Activated CD4-positive, alpha-beta T cell treated with anti-CD3 and anti-CD28 coated beads for 36 hours (primary cell): ENCODE measurements around the gene TMPRSS11E. TPM values are rescaled to one million over a fixed set of nuclear protein-coding genes. Genes with fewer than 3 reads are reported as not detected.
"Not testable (repeated sequence)": the region's sequence is repeated elsewhere in the genome, so short reads cannot be mapped to it uniquely, and the experiment has no call there.

ENCODE experiments used
- ATAC-seq: fragments of 200-7000 bp; cut with Tn5 transposase; one replicate; pipeline ENCODE4 v1.10.0; 2021; ENCODE audit warnings: mild to moderate bottlenecking, moderate library complexity
- CTCF ChIA-PET: fragments of 350-600 bp; sonication (Branson Sonifier 250); formaldehyde crosslinking; loops from one replicate; lab custom pipeline; 2021; ENCODE audit warnings: antibody characterized with exemption; lab: Charles Lee
- POLR2A ChIA-PET: fragments of 350-600 bp; sonication (Branson Sonifier 250); formaldehyde crosslinking; loops from one replicate; lab custom pipeline; 2021; ENCODE audit warnings: antibody characterized with exemption, inconsistent platforms; lab: Charles Lee
- DNase-seq: peaks from one replicate; pipeline ENCODE4 v3.0.0-alpha.2; 2020
- H3K27ac Mint-ChIP-seq: one replicate; pipeline ENCODE4 v1.8.0; 2021; ENCODE audit warnings: mixed read lengths
- H3K27me3 Mint-ChIP-seq: one replicate; pipeline ENCODE4 v1.8.0; 2021; ENCODE audit warnings: mixed read lengths
- H3K36me3 Mint-ChIP-seq: one replicate; pipeline ENCODE4 v1.8.0; 2021; ENCODE audit warnings: low read depth, mixed read lengths
- H3K4me1 Mint-ChIP-seq: one replicate; pipeline ENCODE4 v1.8.0; 2021; ENCODE audit warnings: mixed read lengths
- H3K4me3 Mint-ChIP-seq: one replicate; pipeline ENCODE4 v1.8.0; 2021; ENCODE audit warnings: mild to moderate bottlenecking, moderate library complexity, mixed read lengths
- H3K9me3 Mint-ChIP-seq: one replicate; pipeline ENCODE4 v1.8.0; 2021; ENCODE audit warnings: low read depth, mixed read lengths
- intact Hi-C, 2 experiments: fragments of 100-400 bp; cut with DNase I in 1 of 2; cut with micrococcal nuclease in 1 of 2; formaldehyde crosslinking; loops; one replicate each; pipeline versions ENCODE4 v1.14.2 to v1.15.1; 2022 to 2024; cut with DNase I, micrococcal nuclease
- total RNA-seq, 2 experiments: library from RNA; stranded (reverse); gene quantifications; one replicate each; pipeline ENCODE4 v1.2.3, GENCODE V29; 2021

The TMPRSS11E gene
- total RNA-seq, 2 experiments from 2014 or later = 0.07 TPM; not detected in 1

DNA sequence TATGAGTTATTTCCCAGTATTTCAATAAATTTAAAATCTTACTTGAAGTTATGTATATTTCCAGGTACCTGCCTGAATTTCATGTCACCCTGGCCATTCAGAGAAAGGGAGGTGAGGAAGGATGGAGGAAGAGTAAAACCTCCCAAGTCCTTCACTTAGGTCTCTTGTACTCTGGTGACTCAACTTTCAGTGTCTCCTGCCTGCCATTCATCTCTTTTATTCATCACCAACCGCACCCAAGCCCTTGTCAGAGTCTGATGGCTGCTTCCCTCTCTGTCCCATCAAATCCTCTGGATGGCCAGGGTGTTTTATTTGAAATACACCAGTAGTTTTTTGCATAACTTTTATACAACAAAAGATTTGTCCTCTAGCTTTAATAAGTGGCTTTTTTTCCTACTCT lies 17.8 kb downstream of the TMPRSS11E start:
- H3K27ac Mint-ChIP-seq = no peak overlapping the region
- H3K9me3 Mint-ChIP-seq = no peaks in the 10 kb centered on the region
- DNase-seq = no peak
- H3K4me1 Mint-ChIP-seq = peaks cover 8% of the 10 kb centered on the region
- ChIA-PET CTCF (no interaction called here), POLR2A (no interaction called here)
- H3K4me3 Mint-ChIP-seq = no peak overlapping the region
- no peak for ATAC-seq
- no peaks in the 10 kb centered on the region for H3K36me3 Mint-ChIP-seq
- no peaks in the 10 kb centered on the region for H3K27me3 Mint-ChIP-seq
- intact Hi-C loops = no loop called here

GRCh38 chr4:68466185-68466584 lies 18.9 kb downstream of the TMPRSS11E start:
- Mint-ChIP-seq H3K36me3 (no peaks in the 10 kb centered on the region), H3K4me1 (peaks cover 8% of the 10 kb centered on the region), H3K27me3 (no peaks in the 10 kb centered on the region), H3K9me3 (no peaks in the 10 kb centered on the region), H3K4me3 (no peak overlapping the region), H3K27ac (no peak overlapping the region)
- ChIA-PET POLR2A (no interaction called here), CTCF (no interaction called here)
- DNase-seq = no peak
- intact Hi-C loops = no loop called here
- ATAC-seq = no peak

DNA sequence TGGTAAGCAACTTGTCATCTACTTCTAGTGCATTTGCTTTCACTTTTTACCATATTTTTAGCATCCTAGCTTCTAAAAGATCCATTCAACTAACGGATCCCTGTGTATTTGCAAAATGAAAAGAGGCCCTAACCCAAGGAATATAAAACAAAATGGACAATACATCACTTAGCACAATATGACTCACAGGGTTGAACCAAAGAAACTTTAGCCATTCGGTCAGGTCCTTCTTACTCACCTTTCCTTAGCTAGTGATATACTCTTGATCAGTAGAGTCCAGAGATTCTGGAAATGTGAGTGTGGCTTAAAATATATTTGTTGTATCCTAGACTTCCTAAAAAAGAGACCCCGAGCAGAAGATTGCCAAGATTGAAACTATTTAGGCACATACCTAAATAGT lies 19.5 kb downstream of the TMPRSS11E start:
- Mint-ChIP-seq H3K27ac (no peak overlapping the region), H3K27me3 (no peaks in the 10 kb centered on the region), H3K4me3 (no peak overlapping the region), H3K9me3 (no peaks in the 10 kb centered on the region), H3K4me1 (peaks cover 8% of the 10 kb centered on the region), H3K36me3 (no peaks in the 10 kb centered on the region)
- intact Hi-C loops = no loop called here
- ATAC-seq (no peak), DNase-seq (no peak)
- POLR2A ChIA-PET = no interaction called here
- CTCF ChIA-PET = no interaction called here

- no peak overlapping the region for H3K4me3 Mint-ChIP-seq
- no peak overlapping the region for H3K27ac Mint-ChIP-seq
- H3K4me1 Mint-ChIP-seq = peaks cover 8% of the 10 kb centered on the region
- no peaks in the 10 kb centered on the region for H3K27me3 Mint-ChIP-seq
- ATAC-seq = no peak
- intact Hi-C loops = no loop called here
- H3K9me3 Mint-ChIP-seq = no peaks in the 10 kb centered on the region
- no peak for DNase-seq
- POLR2A ChIA-PET = no interaction called here
- H3K36me3 Mint-ChIP-seq = no peaks in the 10 kb centered on the region
- CTCF ChIA-PET = interaction anchor here (1.4 kb wide), 1 partner anchor 29 kb away, joined by 8 read pairs; no protein-coding TSS in a partner anchor
These were observed 22.2 kb downstream of the TMPRSS11E start for GRCh38 chr4:68469482-68469881.

GRCh38 chr4:68476191-68476590 lies 28.9 kb downstream of the TMPRSS11E start:
- Mint-ChIP-seq H3K27ac (no peak overlapping the region), H3K36me3 (no peaks in the 10 kb centered on the region), H3K4me1 (no peaks in the 10 kb centered on the region), H3K9me3 (no peaks in the 10 kb centered on the region), H3K27me3 (no peaks in the 10 kb centered on the region), H3K4me3 (no peak overlapping the region)
- DNase-seq (no peak), ATAC-seq (no peak)
- CTCF ChIA-PET = interaction anchor here (1.7 kb wide), 1 partner anchor 23 kb away, joined by 4 read pairs; no protein-coding TSS in a partner anchor
- intact Hi-C loops = no loop called here
- POLR2A ChIA-PET = no interaction called here

- ATAC-seq (no peak), DNase-seq (no peak)
- Mint-ChIP-seq H3K36me3 (no peaks in the 10 kb centered on the region), H3K4me3 (no peak overlapping the region), H3K27ac (no peak overlapping the region), H3K27me3 (no peaks in the 10 kb centered on the region), H3K9me3 (no peaks in the 10 kb centered on the region), H3K4me1 (peaks cover 2% of the 10 kb centered on the region)
- ChIA-PET POLR2A (no interaction called here), CTCF (interaction anchor here (1.1 to 1.3 kb wide), 2 partner anchors 9 to 15 kb away, joined by 4 read pairs; no protein-coding TSS in a partner anchor)
- intact Hi-C loops = no loop called here
These were observed 42.1 kb downstream of the TMPRSS11E start for GRCh38 chr4:68489338-68489737.

- peaks cover 3% of the 10 kb centered on the region for H3K4me1 Mint-ChIP-seq
These were observed 43.7 kb downstream of the TMPRSS11E start for GRCh38 chr4:68490826-68491457.

DNA sequence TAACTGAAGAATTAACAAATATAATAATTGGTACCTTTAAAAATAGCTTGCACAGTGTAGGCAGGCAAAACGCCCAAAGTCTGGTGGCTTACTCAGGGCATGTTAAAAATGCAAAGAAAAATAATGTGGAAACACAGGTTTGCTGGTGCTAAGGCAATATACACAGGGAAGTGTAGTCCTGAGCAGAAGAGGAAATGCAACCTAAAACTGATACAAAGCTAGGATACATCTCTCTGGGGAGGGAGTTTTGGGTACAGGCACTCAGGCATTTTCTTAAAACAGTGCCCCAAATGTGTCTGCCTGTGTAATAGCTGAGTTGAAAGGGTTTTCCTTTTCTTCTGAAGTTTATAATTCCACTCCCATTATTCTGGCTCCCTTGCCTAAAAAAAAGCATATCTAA lies 47.4 kb downstream of the TMPRSS11E start:
- intact Hi-C loops = no loop called here
- no peak overlapping the region for H3K27ac Mint-ChIP-seq
- no peak for ATAC-seq
- no peaks in the 10 kb centered on the region for H3K27me3 Mint-ChIP-seq
- DNase-seq = no peak
- H3K9me3 Mint-ChIP-seq = no peaks in the 10 kb centered on the region
- no peaks in the 10 kb centered on the region for H3K36me3 Mint-ChIP-seq
- H3K4me1 Mint-ChIP-seq = peaks cover 3% of the 10 kb centered on the region
- H3K4me3 Mint-ChIP-seq = no peak overlapping the region
- CTCF ChIA-PET = interaction anchor here (0.9 kb wide), 1 partner anchor 8 kb away, joined by 5 read pairs; no protein-coding TSS in a partner anchor
- POLR2A ChIA-PET = no interaction called here

More at GRCh38 chr4:68490826-68491457, 43.7 kb downstream of the TMPRSS11E start:
- POLR2A ChIA-PET = no interaction called here
- intact Hi-C loops = no loop called here
- Mint-ChIP-seq H3K36me3 (no peaks in the 10 kb centered on the region), H3K27ac (no peak overlapping the region), H3K27me3 (no peaks in the 10 kb centered on the region), H3K4me3 (no peak overlapping the region), H3K9me3 (no peaks in the 10 kb centered on the region)
- CTCF ChIA-PET = no interaction called here
- ATAC-seq = no peak
- DNase-seq = no peak

GRCh38 chr4:68498413-68499007 lies 51.2 kb downstream of the TMPRSS11E start:
- no peaks in the 10 kb centered on the region for H3K9me3 Mint-ChIP-seq
- H3K36me3 Mint-ChIP-seq = no peaks in the 10 kb centered on the region
- no peaks in the 10 kb centered on the region for H3K27me3 Mint-ChIP-seq
- ATAC-seq = peak; percentile 84
- peaks cover 3% of the 10 kb centered on the region for H3K4me1 Mint-ChIP-seq
- peak; percentile 79 for DNase-seq
- H3K4me3 Mint-ChIP-seq = no peak overlapping the region
- ChIA-PET POLR2A (interaction anchor here (0.5 kb wide), 1 partner anchor 1772 kb away, joined by 4 read pairs; no protein-coding TSS in a partner anchor), CTCF (interaction anchor here (0.7 to 1.8 kb wide), 15 partner anchors 10 to 666 kb away, joined by 3 to 8 read pairs (median 3); no protein-coding TSS in a partner anchor)
- intact Hi-C loops = loop anchor here (1.0 kb wide), 1 partner anchor 672 kb away; no protein-coding TSS in a partner anchor
- no peak overlapping the region for H3K27ac Mint-ChIP-seq

DNA sequence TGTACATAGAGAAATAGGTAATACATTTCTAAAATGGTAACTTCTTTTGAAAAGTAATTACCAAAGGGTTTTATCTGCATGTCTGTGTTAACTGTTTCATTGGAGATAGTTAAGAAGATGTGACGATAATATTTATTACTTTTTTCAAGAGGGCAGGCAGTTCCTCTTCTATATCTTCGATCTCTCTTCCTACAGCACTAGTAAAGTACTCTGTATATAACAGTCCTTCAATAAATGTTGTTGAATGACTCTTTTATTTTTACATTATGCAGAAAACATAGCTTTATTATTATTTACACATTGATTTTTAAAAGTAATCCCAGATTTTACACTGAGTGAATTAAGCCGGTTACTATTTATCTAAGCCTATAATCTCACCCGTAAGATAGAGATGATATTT lies 51.8 kb downstream of the TMPRSS11E start:
- CTCF ChIA-PET = interaction anchor here (0.7 to 1.8 kb wide), 10 partner anchors 10 to 665 kb away, joined by 3 to 8 read pairs (median 4); no protein-coding TSS in a partner anchor
- ATAC-seq (no peak), DNase-seq (no peak)
- POLR2A ChIA-PET = no interaction called here
- H3K4me3 Mint-ChIP-seq = no peak overlapping the region
- peaks cover under 1% of the 10 kb centered on the region for H3K9me3 Mint-ChIP-seq
- no peaks in the 10 kb centered on the region for H3K27me3 Mint-ChIP-seq
- H3K4me1 Mint-ChIP-seq = peaks cover 3% of the 10 kb centered on the region
- no peaks in the 10 kb centered on the region for H3K36me3 Mint-ChIP-seq
- intact Hi-C loops = no loop called here
- H3K27ac Mint-ChIP-seq = no peak overlapping the region

DNA sequence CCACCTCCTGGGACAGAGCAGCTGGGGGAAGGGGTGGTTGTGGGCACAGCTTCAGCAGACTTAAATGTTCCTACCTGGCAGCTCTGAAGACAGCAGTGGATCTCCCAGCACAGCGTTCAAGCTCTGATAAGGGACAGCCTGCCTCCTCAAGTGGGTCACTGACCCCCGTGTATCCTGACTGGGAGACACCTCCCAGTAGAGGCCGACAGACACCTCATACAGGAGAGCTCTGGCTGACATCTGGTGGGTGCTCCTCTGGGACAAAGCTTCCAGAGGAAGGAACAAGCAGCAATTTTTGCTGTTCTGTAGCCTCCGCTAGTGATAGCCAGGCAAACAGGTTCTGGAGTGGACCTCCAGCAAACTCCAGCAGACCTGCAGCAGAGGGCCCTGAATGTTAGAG lies 56.2 kb downstream of the TMPRSS11E start:
- CTCF ChIA-PET = interaction anchor here (0.9 to 1.0 kb wide), 2 partner anchors 9 to 122 kb away, joined by 3 to 5 read pairs; no protein-coding TSS in a partner anchor
- H3K27me3 Mint-ChIP-seq, ATAC-seq, H3K36me3 Mint-ChIP-seq, POLR2A ChIA-PET, H3K4me3 Mint-ChIP-seq, DNase-seq, H3K27ac Mint-ChIP-seq, H3K9me3 Mint-ChIP-seq: not testable (repeated sequence)
- intact Hi-C loops = loop anchor here in 1 of 2 experiments (10.0 kb wide), 1 partner anchor 121 kb away; no protein-coding TSS in a partner anchor
- H3K4me1 Mint-ChIP-seq = peaks cover 13% of the 10 kb centered on the region
